K562 (cell line): ENCODE results near the gene PDE4A. TPM values are rescaled to one million over a fixed set of nuclear protein-coding genes. Genes with fewer than 3 reads are reported as not detected.

Source experiments
- NKRF ChIP-seq: fragments of 450-650 bp; IDR thresholded peaks from 2 replicates; pipeline ENCODE4 v1.6.1; 2016; ENCODE audit warnings: borderline replicate concordance
- RFX7 ChIP-seq: fragments of 250-450 bp; sonication (Bioruptor Pico); IDR thresholded peaks from 2 replicates; pipeline ENCODE4 v1.5.1; 2021; ENCODE audit warnings: mild to moderate bottlenecking
- THAP12 ChIP-seq: fragments of 250-450 bp; sonication (Bioruptor Pico); IDR thresholded peaks from 2 replicates; pipeline ENCODE4 v1.9.0; 2021; ENCODE audit warnings: mild to moderate bottlenecking, inconsistent platforms
- polyA plus RNA-seq, 8 experiments: library from polyadenylated mRNA; depleted of rRNA in 4 of 8; stranded (reverse) in 5 of 8; unstranded in 3 of 8; fragments of >200 nt; fragmentation: Nextera tagmentation in 2 of 8; fragmentation: Illumina TruSeq in 1 of 8; extraction: Ambion mirVana in 2 of 8; extraction: Trizol in 1 of 8; gene quantifications; 2 replicates each; pipeline versions ENCODE4 v1.2.1 to v1.2.3, GENCODE V29; 2011 to 2014; ENCODE audit warnings: inconsistent platforms in 1 of 8, missing spikeins in 1 of 8
- total RNA-seq, 7 experiments: library from RNA; depleted of rRNA in 6 of 7; stranded (reverse); fragments of >200 nt in 6 of 7; fragmentation: Illumina TruSeq in 2 of 7; extraction: Trizol in 2 of 7; gene quantifications; 2 replicates each; pipeline versions ENCODE4 v1.2.1 to v1.2.3, GENCODE V29; 2011 to 2021; ENCODE audit warnings: low replicate concordance in 1 of 7
- TF ChIP-seq, protein P1 (sequence below): sonication (generic); formaldehyde crosslinking; IDR thresholded peaks from 2 replicates; pipeline ENCODE4 v1.8.0; 2022; ENCODE audit warnings: missing genetic modification reagents, mild to moderate bottlenecking, moderate library complexity, borderline replicate concordance

The PDE4A gene
- total and polyA plus RNA-seq, 9 of the 15 experiments (the other 6 are each of a cell fraction or from before 2014, with no cell fraction given): 0.66 to 26.9 (median 4.6) TPM

GRCh38 chr19:10421240-10422045 lies 1.1 kb downstream of the PDE4A start (continued):
- TF ChIP-seq, protein P1, sequence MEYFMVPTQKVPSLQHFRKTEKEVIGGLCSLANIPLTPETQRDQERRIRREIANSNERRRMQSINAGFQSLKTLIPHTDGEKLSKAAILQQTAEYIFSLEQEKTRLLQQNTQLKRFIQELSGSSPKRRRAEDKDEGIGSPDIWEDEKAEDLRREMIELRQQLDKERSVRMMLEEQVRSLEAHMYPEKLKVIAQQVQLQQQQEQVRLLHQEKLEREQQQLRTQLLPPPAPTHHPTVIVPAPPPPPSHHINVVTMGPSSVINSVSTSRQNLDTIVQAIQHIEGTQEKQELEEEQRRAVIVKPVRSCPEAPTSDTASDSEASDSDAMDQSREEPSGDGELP: peak; percentile 20; the same call in 1 of the 2 replicates
- TF ChIP-seq THAP12 (CRISPR knock-in tag): 0 out of 2 replicates have a peak, but pooled peaks have one; percentile 45
- TF ChIP-seq NKRF: 0 out of 2 replicates have a peak, but pooled peaks have one; percentile 33
- TF ChIP-seq RFX7 (CRISPR knock-in tag): no peak
